Calu3 (cell line): Measurements from ENCODE around the gene SLC35D3. TPM values are rescaled to one million over a fixed set of nuclear protein-coding genes. Genes with fewer than 3 reads are reported as not detected.

Experiments
- BruUV-seq: library from RNA; stranded (reverse); fragments of 400-500 nt; replicated peaks from 2 replicates; lab custom pipeline; 2021; lab: Mats Ljungman, UMichigan
- CTCF ChIA-PET: fragments of 300-600 bp; sonication (Branson Sonifier 250); formaldehyde crosslinking; loops from one replicate; lab custom pipeline; 2022; ENCODE audit warnings: antibody characterized with exemption; lab: Charles Lee
- DNase-seq: peaks from one replicate; pipeline ENCODE4 v3.0.0; 2022
- H3K27ac Mint-ChIP-seq: one replicate; pipeline ENCODE4 v1.8.0; 2022; ENCODE audit warnings: mixed read lengths; ENCODE audit not compliant: unreplicated experiment
- H3K27me3 Mint-ChIP-seq: one replicate; pipeline ENCODE4 v1.8.0; 2022; ENCODE audit warnings: mixed read lengths; ENCODE audit not compliant: unreplicated experiment
- H3K36me3 Mint-ChIP-seq: one replicate; pipeline ENCODE4 v1.8.0; 2022; ENCODE audit warnings: mild to moderate bottlenecking, moderate library complexity, mixed read lengths; ENCODE audit not compliant: insufficient read depth, unreplicated experiment
- H3K4me1 Mint-ChIP-seq: one replicate; pipeline ENCODE4 v1.8.0; 2022; ENCODE audit warnings: mild to moderate bottlenecking, low read depth, mixed read lengths; ENCODE audit not compliant: unreplicated experiment
- H3K4me3 Mint-ChIP-seq: one replicate; pipeline ENCODE4 v1.8.0; 2022; ENCODE audit warnings: mild to moderate bottlenecking, low read depth, moderate library complexity, mixed read lengths; ENCODE audit not compliant: unreplicated experiment
- H3K9me3 Mint-ChIP-seq: one replicate; pipeline ENCODE4 v1.8.0; 2022; ENCODE audit warnings: low read depth, mixed read lengths; ENCODE audit not compliant: unreplicated experiment
- CTCF ChIP-seq: fragments of 200-600 bp; IDR thresholded peaks from one replicate; pipeline ENCODE4 v1.8.0; 2022; ENCODE audit warnings: antibody characterized with exemption; ENCODE audit not compliant: unreplicated experiment
- intact Hi-C: fragments of 100-400 bp; cut with micrococcal nuclease; formaldehyde crosslinking; loops from one replicate; pipeline ENCODE4 v1.10.0; 2022; ENCODE audit not compliant: unreplicated experiment
- total RNA-seq: library from RNA; stranded (reverse); gene quantifications from 2 replicates; pipeline ENCODE4 v1.2.3, GENCODE V29; 2022

Gene SLC35D3
- total RNA-seq, 1 experiment from 2014 or later, result not detected

- Mint-ChIP-seq H3K4me3 (no peak overlapping the region), H3K27me3 (no peaks in the 10 kb centered on the region), H3K27ac (no peak overlapping the region), H3K4me1 (no peaks in the 10 kb centered on the region), H3K36me3 (no peaks in the 10 kb centered on the region), H3K9me3 (no peaks in the 10 kb centered on the region)
- TF ChIP-seq CTCF, result no peak
- DNase-seq, result no peak
- CTCF ChIA-PET, result no interaction called here
- BruUV-seq, result no TSS peak
- intact Hi-C loops, result no loop called here
These were observed 31.1 kb upstream of the SLC35D3 start for GRCh38 chr6:136890986-136891385.

- no peaks in the 10 kb centered on the region for H3K27me3 Mint-ChIP-seq
- TF ChIP-seq CTCF, result no peak
- no TSS peak for BruUV-seq
- H3K36me3 Mint-ChIP-seq, result no peaks in the 10 kb centered on the region
- H3K27ac Mint-ChIP-seq, result no peak overlapping the region
- CTCF ChIA-PET, result no interaction called here
- no peaks in the 10 kb centered on the region for H3K9me3 Mint-ChIP-seq
- no peak overlapping the region for H3K4me3 Mint-ChIP-seq
- intact Hi-C loops, result no loop called here
- H3K4me1 Mint-ChIP-seq, result no peaks in the 10 kb centered on the region
- no peak for DNase-seq
These were observed 28.9 kb upstream of the SLC35D3 start for GRCh38 chr6:136893187-136893586.

- no peak for TF ChIP-seq CTCF
- CTCF ChIA-PET, result no interaction called here
- no peaks in the 10 kb centered on the region for H3K4me1 Mint-ChIP-seq
- intact Hi-C loops, result no loop called here
- DNase-seq, result no peak
- no TSS peak for BruUV-seq
- H3K27me3 Mint-ChIP-seq, result no peaks in the 10 kb centered on the region
- H3K9me3 Mint-ChIP-seq, result no peaks in the 10 kb centered on the region
- no peak overlapping the region for H3K27ac Mint-ChIP-seq
- H3K36me3 Mint-ChIP-seq, result no peaks in the 10 kb centered on the region
- no peak overlapping the region for H3K4me3 Mint-ChIP-seq
These were observed 26.2 kb upstream of the SLC35D3 start for GRCh38 chr6:136895901-136896300.

GRCh38 chr6:136897071-136897470 is 25.0 kb upstream of the SLC35D3 start:
- H3K36me3 Mint-ChIP-seq, result no peaks in the 10 kb centered on the region
- DNase-seq, result no peak
- no peak overlapping the region for H3K4me3 Mint-ChIP-seq
- H3K9me3 Mint-ChIP-seq, result no peaks in the 10 kb centered on the region
- intact Hi-C loops, result no loop called here
- CTCF ChIA-PET, result no interaction called here
- H3K27ac Mint-ChIP-seq, result no peak overlapping the region
- BruUV-seq, result no TSS peak
- H3K27me3 Mint-ChIP-seq, result no peaks in the 10 kb centered on the region
- TF ChIP-seq CTCF, result no peak
- H3K4me1 Mint-ChIP-seq, result no peaks in the 10 kb centered on the region
